HG03103 (cell line): Measurements from ENCODE around the gene ITPK1.

Source experiments
- ATAC-seq: cut with Tn5 transposase; IDR thresholded peaks from one replicate; pipeline ENCODE4 v1.9.1; 2021; ENCODE audit warnings: low read depth; ENCODE audit not compliant: unreplicated experiment

ITPK1 gene

GRCh38 chr14:93014058-93015023 is 101.4 kb downstream of the ITPK1 start:
- no peak for ATAC-seq

- ATAC-seq, result peak; percentile 51
Measured at GRCh38 chr14:93012951-93013719, 102.6 kb downstream of the ITPK1 start.

- ATAC-seq, result no peak
Measured at GRCh38 chr14:93012506-93012905, 103.2 kb downstream of the ITPK1 start.

- ATAC-seq, result no peak
Measured at GRCh38 chr14:93011650-93012325, 103.9 kb downstream of the ITPK1 start.

GRCh38 chr14:93011141-93011529 is 104.6 kb downstream of the ITPK1 start:
- ATAC-seq, result no peak

- no peak for ATAC-seq
Measured at GRCh38 chr14:93010522-93011140, 105.1 kb downstream of the ITPK1 start.

GRCh38 chr14:93010130-93010499 is 105.6 kb downstream of the ITPK1 start:
- ATAC-seq, result no peak

- ATAC-seq, result no peak
Measured at GRCh38 chr14:93009471-93010129, 106.1 kb downstream of the ITPK1 start.

GRCh38 chr14:93008381-93008780 is 107.3 kb downstream of the ITPK1 start:
- ATAC-seq, result no peak

- peak; percentile 52 for ATAC-seq
Measured at GRCh38 chr14:93007225-93007997, 108.3 kb downstream of the ITPK1 start.

GRCh38 chr14:93006567-93007051 is 109.1 kb downstream of the ITPK1 start:
- no peak for ATAC-seq

GRCh38 chr14:93005838-93006237 is 109.9 kb downstream of the ITPK1 start:
- ATAC-seq, result no peak

GRCh38 chr14:93005135-93005813 is 110.5 kb downstream of the ITPK1 start:
- no peak for ATAC-seq

GRCh38 chr14:93004699-93005082 is 111.0 kb downstream of the ITPK1 start:
- no peak for ATAC-seq

- no peak for ATAC-seq
Measured at GRCh38 chr14:93003945-93004698, 111.6 kb downstream of the ITPK1 start.

GRCh38 chr14:93002851-93003298 is 112.8 kb downstream of the ITPK1 start:
- no peak for ATAC-seq

- no peak for ATAC-seq
Measured at GRCh38 chr14:93002049-93002448, 113.7 kb downstream of the ITPK1 start.

- no peak for ATAC-seq
Measured at GRCh38 chr14:92998946-92999345, 116.8 kb downstream of the ITPK1 start.
